ENCODE results near the gene PGLYRP3.

Gene PGLYRP3

DNA sequence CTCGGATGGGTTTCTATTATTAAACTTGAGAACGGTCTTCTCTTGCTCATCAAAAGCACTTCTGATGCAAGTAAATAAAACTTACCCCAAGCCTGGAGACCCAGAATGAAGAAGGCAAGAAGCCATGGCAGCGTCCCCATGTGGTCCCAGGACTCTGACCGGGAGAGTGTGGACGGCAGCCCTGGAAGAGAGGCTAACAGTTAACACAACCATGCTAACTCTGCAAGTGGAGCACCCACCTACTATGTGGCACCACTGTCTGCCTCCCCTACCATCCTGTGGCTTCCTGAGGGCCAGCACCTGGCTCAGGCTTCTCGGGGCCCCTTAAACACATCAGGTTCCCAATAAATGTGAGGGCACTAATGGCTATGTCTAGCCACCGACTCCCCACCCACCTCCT is 2.2 kb downstream of the PGLYRP3 start:
- FAIRE-seq: no peak

DNA sequence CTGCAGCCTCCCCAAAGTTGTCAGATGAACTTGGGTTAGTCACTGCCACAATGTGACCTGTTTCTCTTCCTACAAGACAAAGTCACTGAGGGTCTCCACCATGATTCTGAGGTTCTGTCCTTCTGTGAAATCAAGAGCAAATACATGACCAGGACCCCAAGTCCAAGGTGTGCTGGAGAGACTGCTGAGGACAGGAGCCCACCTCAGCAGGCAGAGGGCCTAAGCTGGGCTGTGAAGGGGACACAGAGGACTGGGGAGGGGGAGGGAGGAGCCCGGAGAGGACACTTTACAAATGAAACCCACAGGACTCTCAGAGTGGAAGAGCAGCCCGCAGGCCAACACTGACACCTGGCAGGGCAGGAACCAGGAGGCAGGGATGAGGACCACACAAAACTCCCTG is 3.3 kb downstream of the PGLYRP3 start:
- FAIRE-seq: no peak

- FAIRE-seq: no peak
These were observed 4.2 kb downstream of the PGLYRP3 start for GRCh38 chr1:153308540-153308939.

DNA sequence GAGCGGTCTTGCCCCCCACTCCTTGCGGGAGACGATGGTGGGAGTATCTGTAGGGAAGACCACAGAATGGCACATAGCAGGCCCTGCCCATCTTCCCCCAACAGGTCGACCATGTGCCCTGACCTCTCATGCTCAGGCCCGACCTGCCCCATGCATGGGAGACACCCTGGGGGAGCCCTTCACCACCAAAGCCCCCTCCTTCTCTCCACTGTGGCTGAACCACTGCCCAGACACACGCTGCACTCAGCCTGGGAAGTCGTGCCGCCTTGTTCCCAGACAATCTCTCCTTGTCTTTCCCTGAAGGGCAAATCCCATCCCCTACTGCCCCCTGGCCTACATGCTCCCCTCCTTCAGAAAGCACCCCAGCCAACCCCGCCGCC is 5.5 kb downstream of the PGLYRP3 start:
- no peak for FAIRE-seq

GRCh38 chr1:153306303-153307220 is 6.2 kb downstream of the PGLYRP3 start:
- FAIRE-seq: no peak

DNA sequence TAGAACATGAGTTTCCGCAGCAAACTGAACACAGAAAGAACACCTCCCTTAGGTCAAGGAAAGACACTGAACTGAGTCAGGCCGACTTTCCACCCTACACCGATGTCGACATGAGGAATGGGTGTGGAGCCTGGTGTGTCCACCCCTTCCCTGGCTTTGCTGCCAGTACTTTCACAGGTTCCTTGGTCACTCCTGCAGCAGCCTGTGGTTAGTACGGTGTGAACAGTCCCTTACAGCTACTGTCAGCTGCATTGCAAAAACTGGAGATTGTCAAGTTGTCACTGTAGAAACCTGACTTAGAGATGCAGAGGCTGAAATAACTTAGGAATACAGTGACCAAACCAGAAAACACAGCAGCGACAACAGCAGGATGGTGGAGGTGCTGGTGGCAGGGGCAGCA is 7.1 kb downstream of the PGLYRP3 start:
- FAIRE-seq: no peak

- FAIRE-seq: no peak
These were observed 10.4 kb downstream of the PGLYRP3 start for GRCh38 chr1:153302308-153302707.

DNA sequence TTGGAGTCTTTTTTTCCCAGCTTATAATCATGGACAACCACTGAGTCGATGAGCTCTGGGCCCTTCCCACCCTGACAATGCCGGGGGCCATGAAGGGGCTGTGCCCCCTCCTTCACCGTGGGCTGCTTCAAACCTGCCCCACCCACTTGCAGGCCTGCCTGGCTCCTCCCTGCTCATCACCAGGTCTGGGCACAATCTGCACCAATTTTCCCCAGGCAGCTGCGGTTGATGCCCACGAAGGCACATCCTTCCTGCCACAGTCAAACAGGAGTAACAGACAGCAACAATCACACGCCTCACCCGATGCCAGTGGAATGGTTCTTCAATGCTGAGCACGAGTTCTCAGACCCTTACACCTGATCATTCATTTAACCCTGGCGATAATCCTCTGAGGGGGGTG is 18.9 kb downstream of the PGLYRP3 start:
- no peak for FAIRE-seq

GRCh38 chr1:153293480-153293775 is 19.3 kb downstream of the PGLYRP3 start:
- no peak for FAIRE-seq

DNA sequence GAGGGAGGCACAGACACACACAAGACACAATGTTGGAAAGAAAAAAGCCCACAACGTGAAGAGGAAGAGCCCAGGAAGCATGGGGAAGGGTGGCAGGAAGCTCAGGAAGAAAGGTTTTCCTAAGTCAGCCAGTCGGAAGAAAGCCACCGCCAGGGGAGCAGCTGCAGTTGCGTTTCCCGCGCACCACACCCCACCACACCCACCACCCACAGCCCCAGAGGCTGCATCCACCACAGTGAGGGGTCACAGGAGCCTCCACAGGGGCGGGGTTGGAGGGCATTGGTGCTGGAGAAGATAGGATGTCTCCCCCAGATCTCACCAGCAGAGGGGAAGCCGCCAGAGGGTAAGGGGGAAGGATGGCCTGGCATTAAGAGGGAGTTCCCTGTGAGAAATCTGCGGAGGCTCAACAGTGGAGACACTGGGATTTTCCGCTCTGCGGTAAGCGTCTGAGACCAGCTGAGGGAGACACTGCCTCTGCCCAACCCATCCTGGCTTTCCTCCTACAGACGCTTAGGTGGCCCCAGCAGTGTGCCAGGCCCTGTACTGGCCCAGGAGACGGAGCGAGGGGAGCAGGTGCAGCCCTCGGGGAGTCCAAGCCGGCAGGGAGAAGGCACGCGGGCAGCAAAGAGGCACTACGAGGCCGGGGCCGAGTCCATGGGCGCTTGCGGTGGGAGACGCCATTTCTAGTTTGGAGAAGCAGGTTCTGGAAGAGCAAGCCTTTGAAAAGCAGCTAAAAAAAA is 19.8 kb downstream of the PGLYRP3 start:
- no peak for FAIRE-seq

- FAIRE-seq: no peak
These were observed 20.6 kb downstream of the PGLYRP3 start for GRCh38 chr1:153292185-153292584.

- no peak for FAIRE-seq
These were observed 21.2 kb downstream of the PGLYRP3 start for GRCh38 chr1:153291514-153291913.

DNA sequence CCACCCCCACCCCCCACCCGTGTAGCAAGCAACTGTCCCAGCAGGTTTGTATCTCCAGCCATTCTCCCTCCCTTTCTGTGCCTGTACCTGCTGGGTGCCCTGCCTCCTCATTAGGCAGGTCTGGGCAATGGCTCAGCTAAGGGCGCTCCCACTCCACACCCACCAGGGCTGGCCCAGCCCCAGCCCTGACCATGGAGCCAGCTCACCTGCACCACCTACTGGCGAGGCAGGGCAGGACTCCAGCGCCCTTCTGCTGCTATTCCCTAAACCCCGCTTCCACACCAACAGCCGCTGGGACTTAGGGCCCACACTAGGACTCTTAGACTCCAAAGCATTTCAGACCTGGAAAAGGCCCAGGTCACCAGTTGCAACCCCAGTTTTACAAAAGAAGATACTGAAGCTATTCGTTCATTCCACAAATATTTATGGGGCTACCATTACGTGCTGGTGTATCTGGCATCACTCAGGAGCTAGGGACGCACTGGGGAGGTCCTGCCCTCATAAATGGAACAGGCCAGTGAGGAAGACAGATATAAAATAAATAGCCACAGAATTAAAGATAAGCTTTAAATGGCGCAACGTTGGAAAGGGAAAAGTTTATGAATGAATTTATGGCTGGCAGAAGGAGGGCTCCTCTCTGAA is 24.0 kb downstream of the PGLYRP3 start:
- FAIRE-seq: no peak

DNA sequence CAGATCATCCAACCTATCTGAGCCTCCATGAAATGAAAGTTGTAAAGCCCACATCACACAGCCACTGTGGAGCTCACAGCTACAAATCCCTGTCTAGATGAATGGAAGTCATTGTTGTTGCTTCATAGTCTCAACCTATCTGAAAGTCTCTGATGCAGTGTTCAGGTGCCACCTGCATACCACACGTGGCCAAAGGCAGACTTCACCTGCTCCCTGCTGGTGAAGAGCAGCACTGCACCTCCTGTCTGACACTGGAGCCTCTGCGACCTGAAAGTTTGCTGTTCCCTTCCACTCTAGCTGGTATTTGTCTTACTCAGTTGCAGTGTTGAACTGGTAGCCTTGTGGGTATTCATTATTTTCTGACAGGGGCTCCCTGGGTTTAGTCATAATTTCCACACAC is 34.9 kb downstream of the PGLYRP3 start:
- no peak for FAIRE-seq

DNA sequence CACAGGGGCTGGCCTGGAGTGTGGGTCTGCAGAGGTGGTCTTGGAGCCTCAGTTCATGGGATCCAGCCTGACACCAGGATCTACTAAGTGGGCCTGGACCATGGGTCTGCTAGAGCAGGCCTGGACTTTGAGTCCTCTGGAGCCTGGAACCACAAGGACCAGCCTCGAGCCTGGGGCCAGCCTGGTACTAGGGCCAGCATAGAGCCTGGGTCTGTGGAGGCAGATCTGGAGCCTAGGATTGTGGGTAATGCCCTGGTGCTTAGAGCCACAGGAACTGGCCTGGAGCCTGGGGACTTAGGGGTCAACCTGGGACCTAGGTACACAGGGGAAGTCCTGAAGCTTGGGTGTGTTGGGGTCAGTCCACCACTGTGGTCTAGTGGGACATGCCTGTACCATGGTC is 40.6 kb downstream of the PGLYRP3 start:
- no peak for FAIRE-seq

DNA sequence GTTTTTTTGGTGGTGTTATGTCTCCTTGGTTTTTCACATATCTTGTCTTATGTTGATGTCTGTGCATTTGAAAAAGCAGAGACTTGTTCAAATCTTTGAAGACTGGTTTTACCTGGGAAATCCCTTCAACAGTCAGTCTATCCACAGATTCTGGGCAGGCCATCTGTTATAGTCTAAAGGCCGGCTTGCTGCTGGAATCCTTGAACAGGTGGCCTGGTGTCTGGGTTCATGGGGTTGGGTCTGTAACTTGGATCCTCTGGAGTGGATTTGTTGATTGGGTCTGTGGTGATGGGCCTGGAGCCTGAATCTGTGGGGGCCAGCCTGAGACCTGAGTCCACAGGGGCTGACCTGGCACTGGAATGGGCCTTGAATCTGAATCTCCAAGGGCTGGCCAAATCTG is 41.0 kb downstream of the PGLYRP3 start:
- no peak for FAIRE-seq

- FAIRE-seq: no peak
These were observed 47.3 kb downstream of the PGLYRP3 start for GRCh38 chr1:153265457-153265856.

DNA sequence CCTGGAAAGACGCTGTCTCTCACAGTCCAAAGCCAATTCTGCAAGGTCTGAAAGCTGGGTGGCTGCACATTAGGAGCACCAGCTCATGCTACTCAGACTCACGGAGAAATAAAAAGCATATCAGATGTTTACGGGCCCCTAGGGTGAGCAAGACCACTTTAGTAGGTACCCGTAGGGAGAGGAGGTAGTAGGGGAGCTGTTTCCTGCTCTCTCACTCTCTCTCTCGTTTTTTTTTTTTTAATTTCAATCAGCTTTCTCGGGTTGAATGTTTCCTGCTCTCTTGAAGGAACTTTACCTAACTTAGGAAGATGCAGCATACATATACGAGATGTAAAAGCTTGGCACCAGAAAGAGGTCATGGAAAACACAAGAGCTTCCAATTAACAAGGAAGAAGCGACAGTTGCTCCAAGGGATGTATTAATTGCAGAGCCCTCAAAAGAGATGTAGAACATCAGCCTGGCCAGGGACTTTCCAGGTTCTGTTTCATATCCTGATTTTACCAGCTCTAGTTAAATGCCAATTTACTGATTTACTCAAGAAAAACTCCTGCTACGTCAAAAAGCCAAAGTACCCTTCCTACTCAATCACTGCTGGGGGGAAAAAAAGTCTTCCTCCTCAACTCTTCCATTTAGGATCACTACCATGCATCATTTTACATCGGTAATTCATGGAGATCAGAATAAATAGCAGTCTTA is 50.1 kb downstream of the PGLYRP3 start:
- no peak for FAIRE-seq

DNA sequence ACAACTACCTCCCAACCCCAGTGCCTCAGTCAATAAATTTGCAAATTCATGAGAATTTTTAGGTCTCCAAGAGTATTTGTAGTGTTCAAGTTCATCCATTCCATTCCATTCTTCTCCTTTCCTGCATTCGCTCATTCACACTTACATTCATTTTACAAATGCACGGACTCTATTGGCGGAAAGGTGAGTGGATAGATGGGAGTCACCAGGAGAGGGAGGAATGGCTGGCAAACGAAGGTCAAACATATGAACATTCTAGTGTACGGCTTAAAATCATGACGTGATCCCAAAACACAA is 50.7 kb downstream of the PGLYRP3 start:
- FAIRE-seq: no peak

DNA sequence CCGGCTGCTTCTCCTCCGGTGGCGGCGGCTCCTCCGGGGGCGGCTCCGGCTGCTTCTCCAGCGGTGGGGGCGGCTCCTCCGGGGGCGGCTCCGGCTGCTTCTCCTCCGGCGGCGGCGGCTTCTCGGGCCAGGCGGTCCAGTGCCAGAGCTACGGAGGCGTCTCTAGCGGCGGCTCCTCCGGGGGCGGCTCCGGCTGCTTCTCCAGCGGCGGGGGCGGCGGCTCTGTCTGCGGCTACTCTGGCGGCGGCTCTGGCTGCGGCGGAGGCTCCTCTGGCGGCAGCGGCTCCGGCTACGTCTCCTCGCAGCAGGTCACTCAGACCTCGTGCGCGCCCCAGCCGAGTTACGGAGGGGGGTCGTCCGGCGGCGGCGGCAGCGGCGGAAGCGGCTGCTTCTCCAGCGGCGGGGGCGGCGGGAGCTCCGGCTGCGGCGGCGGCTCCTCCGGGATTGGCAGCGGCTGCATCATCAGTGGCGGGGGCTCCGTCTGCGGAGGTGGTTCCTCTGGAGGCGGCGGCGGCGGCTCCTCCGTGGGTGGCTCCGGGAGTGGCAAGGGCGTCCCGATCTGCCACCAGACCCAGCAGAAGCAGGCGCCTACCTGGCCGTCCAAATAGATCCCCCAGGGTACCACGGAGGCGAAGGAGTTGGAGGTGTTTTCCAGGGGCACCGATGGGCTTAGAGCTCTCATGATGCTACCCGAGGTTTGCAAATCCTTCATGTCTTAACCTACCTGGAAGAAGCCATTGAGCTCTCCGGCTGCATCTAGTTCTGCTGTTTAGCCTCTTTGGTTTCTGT is 51.3 kb downstream of the PGLYRP3 start:
- FAIRE-seq: no peak

DNA sequence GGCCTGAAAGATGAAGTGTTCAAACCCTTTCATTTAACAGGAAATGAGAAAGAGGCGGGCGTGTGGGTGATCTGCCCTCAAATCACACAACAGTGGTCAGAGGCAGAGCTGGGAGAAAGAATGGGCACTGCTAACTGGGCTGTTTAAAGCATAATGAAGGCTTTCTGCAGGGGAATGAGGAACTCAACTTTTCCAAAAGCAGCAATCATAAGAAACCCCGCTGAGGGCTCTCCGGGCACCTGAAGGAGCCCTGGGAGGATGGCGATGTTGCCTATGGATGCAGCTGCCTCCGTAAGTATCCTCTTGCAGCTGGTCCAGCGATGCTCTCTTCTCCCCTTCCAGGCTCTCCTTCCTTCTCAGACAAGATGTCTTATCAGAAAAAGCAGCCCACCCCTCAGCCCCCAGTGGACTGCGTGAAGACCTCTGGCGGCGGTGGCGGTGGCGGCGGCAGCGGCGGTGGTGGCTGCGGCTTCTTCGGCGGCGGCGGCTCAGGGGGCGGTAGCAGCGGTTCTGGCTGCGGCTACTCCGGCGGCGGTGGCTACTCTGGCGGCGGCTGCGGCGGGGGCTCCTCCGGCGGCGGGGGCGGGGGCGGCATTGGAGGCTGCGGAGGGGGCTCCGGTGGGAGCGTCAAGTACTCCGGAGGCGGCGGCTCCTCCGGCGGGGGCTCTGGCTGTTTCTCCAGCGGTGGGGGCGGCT is 52.0 kb downstream of the PGLYRP3 start:
- FAIRE-seq: no peak

DNA sequence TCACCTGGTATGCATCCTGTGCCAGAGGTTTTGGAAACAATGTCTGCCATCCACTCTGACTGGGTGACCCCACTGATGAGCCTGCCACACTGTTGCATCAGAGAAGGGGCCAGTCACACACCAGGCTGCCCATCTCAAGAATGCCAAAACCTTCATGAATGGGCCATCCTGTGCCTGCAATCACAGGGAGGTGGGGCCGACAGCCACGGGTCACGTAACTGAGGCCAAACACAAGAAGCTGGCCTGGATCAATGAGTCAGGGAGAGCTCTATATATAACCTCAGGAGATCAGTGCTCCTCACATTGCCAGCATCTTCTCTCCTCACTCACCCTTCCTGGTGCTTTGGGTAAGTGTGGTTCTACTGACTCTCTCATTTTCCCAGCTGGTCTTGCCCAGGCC is 53.4 kb downstream of the PGLYRP3 start, which contains the start of gene LORICRIN:
TSS of gene LORICRIN (plus strand) at position 301 of the 400 bp plus-strand sequence. CDS start 1,263 bp downstream, outside the sequence.
- FAIRE-seq: no peak
